HepG2 (cell line): ENCODE measurements around the gene UQCR10.

Source experiments
- EZH2 ChIP-seq: conservative IDR thresholded peaks from 2 replicates; pipeline ENCODE4 v1.6.1; 2012; ENCODE audit warnings: mild to moderate bottlenecking, low read depth, low read length, moderate library complexity
- MTF1 ChIP-seq: sonication (generic); formaldehyde crosslinking; IDR thresholded peaks from 2 replicates; pipeline ENCODE4 v1.5.0; 2020; ENCODE audit warnings: missing genetic modification reagents
- NONO ChIP-seq, 2 experiments: fragments of 450-650 bp in 1 of 2; sonication (generic) in 1 of 2; formaldehyde crosslinking in 1 of 2; IDR thresholded peaks in 1 of 2; conservative IDR thresholded peaks in 1 of 2; 2 replicates each; pipeline versions ENCODE4 v1.6.1 to v1.8.0; 2017 to 2022; ENCODE audit warnings: mild to moderate bottlenecking in 1 of 2, missing genetic modification reagents in 1 of 2, moderate library complexity in 1 of 2
- SKI ChIP-seq: fragments of 450-650 bp; IDR thresholded peaks from one replicate; pipeline ENCODE4 v1.6.1; 2018; ENCODE audit warnings: mild to moderate bottlenecking; ENCODE audit not compliant: partially characterized antibody
- TBP ChIP-seq: sonication (generic); formaldehyde crosslinking; IDR thresholded peaks from 2 replicates; pipeline ENCODE4 v1.5.0; 2020; ENCODE audit warnings: missing genetic modification reagents
- ZNF773 ChIP-seq: sonication (generic); formaldehyde crosslinking; IDR thresholded peaks from 2 replicates; pipeline ENCODE4 v1.4.0; 2020; ENCODE audit warnings: missing genetic modification reagents, borderline replicate concordance
- TF ChIP-seq, protein P1 (sequence below): sonication (generic); formaldehyde crosslinking; IDR thresholded peaks from 2 replicates; pipeline ENCODE4 v1.5.0; 2020; ENCODE audit warnings: mild to moderate bottlenecking, missing genetic modification reagents, moderate library complexity

DNA sequence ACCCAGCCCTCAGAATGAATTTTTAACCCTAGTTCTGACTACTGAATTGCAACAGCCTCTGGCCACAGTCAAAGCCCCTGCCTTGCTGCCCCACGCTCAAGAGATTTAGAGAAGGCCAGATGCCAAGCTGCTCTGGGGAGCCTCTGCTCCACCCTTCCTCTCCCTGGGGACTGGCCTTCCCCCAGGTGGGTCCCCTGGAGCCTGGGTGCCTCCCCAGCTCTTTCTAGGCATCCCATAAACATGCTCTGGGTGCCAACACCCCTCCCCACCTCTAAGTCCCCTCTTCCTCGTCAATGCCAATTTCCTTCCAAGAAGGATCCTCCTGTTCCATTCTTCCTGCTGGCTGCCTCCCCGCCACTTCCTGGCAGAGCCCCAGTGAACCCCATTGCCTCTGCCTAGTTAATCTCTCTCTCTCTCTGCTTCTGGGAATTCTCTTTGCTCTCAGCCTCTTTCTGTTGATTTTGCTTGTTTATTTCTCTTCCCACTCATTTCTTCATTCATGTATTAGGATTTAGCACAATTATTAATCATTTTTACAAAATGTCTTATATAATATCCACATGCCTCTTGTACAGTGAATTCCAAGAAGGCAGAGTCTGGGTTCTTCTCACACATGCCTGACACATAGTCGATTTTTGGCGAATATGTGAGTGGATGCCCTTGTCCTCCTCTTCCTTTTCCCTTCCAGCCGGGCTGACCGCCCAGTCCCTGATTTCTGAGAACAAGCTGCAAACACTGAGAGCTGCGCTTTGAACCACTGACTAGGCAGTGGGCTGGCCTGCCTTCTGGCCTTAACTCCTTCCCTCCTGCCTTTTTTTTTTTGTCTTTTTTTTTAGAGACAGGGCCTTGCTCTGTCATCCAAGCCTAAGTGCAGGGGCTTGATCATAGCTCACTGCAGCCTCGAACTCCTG is 17.5 kb downstream of the UQCR10 start:
- no peak for TF ChIP-seq EZH2
- TF ChIP-seq NONO (IDR thresholded peaks at IDR 0.05): no peak
- no peak for TF ChIP-seq NONO (CRISPR knock-in tag; conservative IDR thresholded peaks at IDR 0.05)
- TF ChIP-seq, protein P1, sequence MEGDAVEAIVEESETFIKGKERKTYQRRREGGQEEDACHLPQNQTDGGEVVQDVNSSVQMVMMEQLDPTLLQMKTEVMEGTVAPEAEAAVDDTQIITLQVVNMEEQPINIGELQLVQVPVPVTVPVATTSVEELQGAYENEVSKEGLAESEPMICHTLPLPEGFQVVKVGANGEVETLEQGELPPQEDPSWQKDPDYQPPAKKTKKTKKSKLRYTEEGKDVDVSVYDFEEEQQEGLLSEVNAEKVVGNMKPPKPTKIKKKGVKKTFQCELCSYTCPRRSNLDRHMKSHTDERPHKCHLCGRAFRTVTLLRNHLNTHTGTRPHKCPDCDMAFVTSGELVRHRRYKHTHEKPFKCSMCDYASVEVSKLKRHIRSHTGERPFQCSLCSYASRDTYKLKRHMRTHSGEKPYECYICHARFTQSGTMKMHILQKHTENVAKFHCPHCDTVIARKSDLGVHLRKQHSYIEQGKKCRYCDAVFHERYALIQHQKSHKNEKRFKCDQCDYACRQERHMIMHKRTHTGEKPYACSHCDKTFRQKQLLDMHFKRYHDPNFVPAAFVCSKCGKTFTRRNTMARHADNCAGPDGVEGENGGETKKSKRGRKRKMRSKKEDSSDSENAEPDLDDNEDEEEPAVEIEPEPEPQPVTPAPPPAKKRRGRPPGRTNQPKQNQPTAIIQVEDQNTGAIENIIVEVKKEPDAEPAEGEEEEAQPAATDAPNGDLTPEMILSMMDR (CRISPR knock-in tag): no peak
- no peak for TF ChIP-seq TBP
- TF ChIP-seq MTF1 (CRISPR knock-in tag): no peak
- TF ChIP-seq ZNF773: no peak
- TF ChIP-seq SKI: no peak
